Esophagus squamous epithelium (tissue), 5 donors: ENCODE data around the gene PHF19. TPM values are rescaled to one million over a fixed set of nuclear protein-coding genes. Genes with fewer than 3 reads are reported as not detected.

Experiments
- DNase-seq: peaks from one replicate; lab custom pipeline; 2025; lab: John Stamatoyannopoulos, UW
- H3K27ac ChIP-seq, 4 donors: fragments of 200-600 bp; sonication (generic); one replicate each; pipeline ENCODE4 v1.5.1; 2016 to 2019; ENCODE audit warnings: mild to moderate bottlenecking in 1 of 4
- H3K27me3 ChIP-seq, 4 donors: fragments of 200-600 bp; sonication (generic); 1 replicate in 3 of 4; 2 replicates in 1 of 4; pipeline versions ENCODE4 v1.5.1 to v1.6.0; 2017 to 2021; ENCODE audit warnings: antibody characterized with exemption in 1 of 4
- H3K36me3 ChIP-seq, 3 donors: fragments of 200-600 bp; sonication (generic); one replicate each; pipeline ENCODE4 v1.5.1; 2016 to 2019
- H3K4me1 ChIP-seq, 3 donors: fragments of 200-600 bp; sonication (generic); one replicate each; pipeline ENCODE4 v1.5.1; 2017 to 2019
- H3K4me3 ChIP-seq, 4 donors: fragments of 200-600 bp; sonication (generic); 1 replicate in 3 of 4; 2 replicates in 1 of 4; pipeline ENCODE4 v1.5.1; 2016 to 2019; ENCODE audit warnings: mild to moderate bottlenecking in 2 of 4, moderate library complexity in 1 of 4
- H3K9me3 ChIP-seq, 3 donors: fragments of 200-600 bp; sonication (generic); one replicate each; pipeline ENCODE4 v1.5.1; 2016 to 2019
- CTCF ChIP-seq, 6 experiments: fragments of 450-650 bp in 4 of 6; fragments of 200-600 bp in 2 of 6; sonication (generic) in 2 of 6; IDR thresholded peaks; one replicate each; pipeline ENCODE4 v1.5.1; 2016 to 2019; ENCODE audit warnings: antibody characterized with exemption in 6 of 6, mild to moderate bottlenecking in 4 of 6, moderate library complexity in 4 of 6
- POLR2A ChIP-seq, 4 donors: fragments of 450-650 bp; IDR thresholded peaks; one replicate each; pipeline ENCODE4 v1.6.1; 2017; ENCODE audit warnings: antibody characterized with exemption in 4 of 4, mild to moderate bottlenecking in 4 of 4, moderate library complexity in 3 of 4
- WGBS, 2 donors: methylation state at CpG; one replicate each; pipeline ENCODE4 v1.1.5; 2018; 5-methylcytosine and 5-hydroxymethylcytosine counted together
- intact Hi-C: fragments of 100-400 bp; cut with DNase I; formaldehyde crosslinking; loops from one replicate; pipeline ENCODE4 v1.15.0; 2022
- total RNA-seq, 4 donors: library from RNA; depleted of rRNA; stranded (reverse); fragments of >200 nt; gene quantifications; one replicate each; pipeline ENCODE4 v1.1.0, GENCODE V29; 2016
- donor health status: DM: yes; HTN: yes; CAD: no.

Gene PHF19
- total RNA-seq, 4 donors from 2014 or later: 12.8 to 40.0 (median 30.9) TPM

GRCh38 chr9:120894321-120895148, 17.5 kb upstream of the PHF19 start:
- Histone ChIP-seq H3K36me3 (no peaks in the 10 kb centered on the region), H3K27me3 (no peaks in the 10 kb centered on the region), H3K4me3 (peak overlapping the region; percentile 11 to 61 (median 28)), H3K9me3 (no peaks in the 10 kb centered on the region), H3K4me1 (peaks cover 10 to 61% (median 25%) of the 10 kb centered on the region in 3 donors), H3K27ac (peak overlapping the region; percentile 64 to 87 (median 76))
- no peak for TF ChIP-seq POLR2A (IDR thresholded peaks at IDR 0.05)
- no peak for TF ChIP-seq CTCF (IDR thresholded peaks at IDR 0.05)
- intact Hi-C loops: no loop called here
- DNase-seq: no peak
- WGBS, 2 donors: 24 to 48% methylated on average over 12 to 13 of the region's 63 CpGs

- intact Hi-C loops: no loop called here
- TF ChIP-seq POLR2A (IDR thresholded peaks at IDR 0.05): no peak
- WGBS, 2 donors: 78 to 85% methylated on average over 7 to 11 of the region's 13 CpGs
- H3K27me3 ChIP-seq: no peaks in the 10 kb centered on the region
- H3K36me3 ChIP-seq: no peaks in the 10 kb centered on the region
- peak overlapping the region; percentile 64 to 87 (median 76) for H3K27ac ChIP-seq
- no peak overlapping the region for H3K4me3 ChIP-seq
- peaks cover 10 to 67% (median 25%) of the 10 kb centered on the region in 3 donors for H3K4me1 ChIP-seq
- DNase-seq: no peak
- H3K9me3 ChIP-seq: no peaks in the 10 kb centered on the region
Observed at GRCh38 chr9:120893611-120894307, 16.8 kb upstream of the PHF19 start.

- DNase-seq: no peak
- peaks cover 10 to 67% (median 25%) of the 10 kb centered on the region in 3 donors for H3K4me1 ChIP-seq
- H3K27ac ChIP-seq: peak overlapping the region; percentile 39 to 87 (median 80)
- no peaks in the 10 kb centered on the region for H3K9me3 ChIP-seq
- intact Hi-C loops: no loop called here
- TF ChIP-seq POLR2A (IDR thresholded peaks at IDR 0.05) (no peak), CTCF (IDR thresholded peaks at IDR 0.05) (no peak)
- WGBS, 2 donors: 66% methylated on average over 6 of the region's 6 CpGs
- H3K27me3 ChIP-seq: no peaks in the 10 kb centered on the region
- no peaks in the 10 kb centered on the region for H3K36me3 ChIP-seq
- no peak overlapping the region for H3K4me3 ChIP-seq
Observed at GRCh38 chr9:120892748-120893610, 16.0 kb upstream of the PHF19 start.

- no peak for DNase-seq
- intact Hi-C loops: no loop called here
Observed at GRCh38 chr9:120891884-120892747, 15.1 kb upstream of the PHF19 start.

More at GRCh38 chr9:120891884-120892747, 15.1 kb upstream of the PHF19 start:
- TF ChIP-seq POLR2A (IDR thresholded peaks at IDR 0.05) (no peak), CTCF (IDR thresholded peaks at IDR 0.05) (no peak)
- H3K9me3 ChIP-seq: no peaks in the 10 kb centered on the region
- no peaks in the 10 kb centered on the region for H3K27me3 ChIP-seq
- WGBS, 2 donors: 54 to 58% methylated on average over 14 to 15 of the region's 15 CpGs
- peaks cover 10 to 61% (median 23%) of the 10 kb centered on the region in 3 donors for H3K4me1 ChIP-seq
- H3K4me3 ChIP-seq: no peak overlapping the region
- peak overlapping the region; percentile 30 to 90 (median 82) for H3K27ac ChIP-seq
- no peaks in the 10 kb centered on the region for H3K36me3 ChIP-seq
